ENCODE results near the gene KRT7. TPM values are rescaled to one million over a fixed set of nuclear protein-coding genes. Genes with fewer than 3 reads are reported as not detected.

The KRT7 gene
- polyA plus RNA-seq, 1 of the 3 experiments (the other 2 are of a cell fraction), result 5.4 TPM

GRCh38 chr12:52222692-52223091 is 10.4 kb upstream of the KRT7 start (continued):
- TF ChIP-seq FOXM1 (IDR thresholded peaks at IDR 0.05; ENCODE audit: low read depth), result no peak
- no peak for TF ChIP-seq RAD21 (IDR thresholded peaks at IDR 0.05; ENCODE audit: low read length)
- no peak for TF ChIP-seq JUND (IDR thresholded peaks at IDR 0.05)
- no peak for TF ChIP-seq TEAD4 (IDR thresholded peaks at IDR 0.05; ENCODE audit: borderline replicate concordance, insufficient read depth)
- TF ChIP-seq MAX (IDR thresholded peaks at IDR 0.05; ENCODE audit: low read depth), result no peak
- no peak for TF ChIP-seq REST (IDR thresholded peaks at IDR 0.05; ENCODE audit: low read depth, low read length)
- no peak for TF ChIP-seq TAF1 (IDR thresholded peaks at IDR 0.05; ENCODE audit: borderline replicate concordance, low read depth, low read length)
- no peak for TF ChIP-seq ELF1 (IDR thresholded peaks at IDR 0.05)
- no peak for TF ChIP-seq FOSL2 (IDR thresholded peaks at IDR 0.05; ENCODE audit: borderline replicate concordance, low read depth)
- TF ChIP-seq USF1 (IDR thresholded peaks at IDR 0.05; ENCODE audit: borderline replicate concordance, low read depth), result no peak
- TF ChIP-seq GABPA (IDR thresholded peaks at IDR 0.05; ENCODE audit: low read depth), result no peak

- no peak overlapping the region for H3K4me2 ChIP-seq
- H3K36me3 ChIP-seq (replicated peaks in 1 of 2; ENCODE audit: control insufficient read depth in 1 of 2, insufficient read depth in 2 of 2, low read length in 1 of 2), result no peaks in the 10 kb centered on the region
- no peaks in the 10 kb centered on the region for H3K9me2 ChIP-seq
- TF ChIP-seq TAF1 (IDR thresholded peaks at IDR 0.05; ENCODE audit: borderline replicate concordance, low read depth, low read length), result no peak
- 78% methylated on average over 5 of the region's 5 CpGs for WGBS (ENCODE audit: low lambda C conversion rate)
- no peaks in the 10 kb centered on the region; a peak in 1 of 4 replicates for H3K4me1 ChIP-seq (ENCODE audit: control insufficient read depth in 1 of 2, insufficient read depth in 2 of 2, low read depth in 1 of 2, low read length in 1 of 2)
- H3K79me2 ChIP-seq (ENCODE audit: insufficient read depth), result no peaks in the 10 kb centered on the region
- H3K4me3 ChIP-seq (ENCODE audit: low read depth in 2 of 2, low read length in 1 of 2), result no peak overlapping the region
- H3F3A ChIP-seq (replicated peaks; ENCODE audit: insufficient read depth), result peaks cover 31% of the 10 kb centered on the region
- no peaks in the 10 kb centered on the region for H4K20me1 ChIP-seq (ENCODE audit: insufficient read depth)
- CTCF ChIA-PET, result interaction anchor here (0.6 to 3.0 kb wide), 6 partner anchors 10 to 104 kb away, joined by 3 to 23 read pairs (median 6); no protein-coding TSS in a partner anchor
- DNase-seq, result no peak
- POLR2A ChIA-PET, result interaction anchor here (0.6 kb wide), 1 partner anchor 21 kb away, joined by 3 read pairs; no protein-coding TSS in a partner anchor
- H3K27ac ChIP-seq (ENCODE audit: low read depth in 2 of 2, low read length in 1 of 2), result peak overlapping the region in 1 of 2 experiments; percentile 32; a peak in 1 of 4 replicates
- peaks cover 4% of the 10 kb centered on the region; the same call in 1 of the 2 replicates for H3K9me3 ChIP-seq
- no peak overlapping the region for H3K9ac ChIP-seq
- peak overlapping the region; percentile 43; the same call in 1 of the 2 replicates for H2AFZ ChIP-seq (ENCODE audit: low read depth)
- no peaks in the 10 kb centered on the region for H3K27me3 ChIP-seq (ENCODE audit: insufficient read depth)
Observed at GRCh38 chr12:52223406-52224039, 9.5 kb upstream of the KRT7 start.

Data from SK-N-SH (cell line).